SK-N-MC (cell line): ENCODE results near the gene MTG1.
"Not testable (repeated sequence)": the region's sequence is repeated elsewhere in the genome, so short reads cannot be mapped to it uniquely, and the experiment has no call there.

Experiments
- EZH2 ChIP-seq: fragments of 200-600 bp; sonication (generic); IDR thresholded peaks from one replicate; pipeline ENCODE4 v1.6.1; 2017; ENCODE audit warnings: antibody characterized with exemption
- POLR2AphosphoS5 ChIP-seq: IDR thresholded peaks from 2 replicates; pipeline ENCODE4 v1.6.1; 2012; ENCODE audit warnings: mild to moderate bottlenecking, low read depth, low read length, borderline replicate concordance

GRCh38 chr10:133431888-133432613 is 38.1 kb downstream of the MTG1 start:
- not testable (repeated sequence) for TF ChIP-seq POLR2AphosphoS5, EZH2
